HEK293 (cell line): ENCODE data around the gene SLC6A1.

Experiments
- CTCF ChIA-PET: fragments of 350-600 bp; formaldehyde crosslinking; extraction: SDS; loops from one replicate; lab custom pipeline; 2021; ENCODE audit warnings: antibody characterized with exemption; lab: Yijun Ruan, JAX
- POLR2A ChIA-PET: fragments of 300-600 bp; formaldehyde crosslinking; extraction: SDS; loops from one replicate; lab custom pipeline; 2020; ENCODE audit warnings: antibody characterized with exemption, inconsistent platforms; lab: Yijun Ruan, JAX
- H3K27ac ChIP-seq: fragments of 200-500 bp; sonication (Bioruptor generic); 2 replicates; pipeline ENCODE4 v1.5.1; 2014; ENCODE audit warnings: low read depth, low read length, control low read depth, inconsistent platforms; ENCODE audit errors: extremely low read depth
- H3K36me3 ChIP-seq, 2 experiments: fragments of 200-500 bp in 1 of 2; sonication (Bioruptor generic) in 1 of 2; 1 replicate in 1 of 2; 2 replicates in 1 of 2; pipeline ENCODE4 v1.5.1; 2014 to 2017; ENCODE audit warnings: inconsistent platforms in 2 of 2, low read length in 2 of 2; ENCODE audit not compliant: control insufficient read depth in 2 of 2, insufficient read depth in 1 of 2
- H3K4me1 ChIP-seq: fragments of 200-500 bp; sonication (Bioruptor generic); 2 replicates; pipeline ENCODE4 v1.5.1; 2014; ENCODE audit warnings: mild to moderate bottlenecking, low read length, inconsistent platforms; ENCODE audit not compliant: control insufficient read depth, insufficient read depth
- H3K4me3 ChIP-seq: 2 replicates; pipeline ENCODE4 v1.5.1; 2011; ENCODE audit warnings: low read depth, mild to moderate bottlenecking, control low read depth, low read length, moderate library complexity
- H3K9me3 ChIP-seq: fragments of 200-500 bp; sonication (Bioruptor generic); 2 replicates; pipeline ENCODE4 v1.5.1; 2014; ENCODE audit warnings: low read depth, low read length, inconsistent platforms; ENCODE audit not compliant: control insufficient read depth, insufficient read depth
- KLF10 ChIP-seq: fragments of 450-650 bp; IDR thresholded peaks from 2 replicates; pipeline ENCODE4 v1.5.1; 2018; ENCODE audit warnings: missing biosample characterization, mild to moderate bottlenecking, missing genetic modification characterization
- KLF9 ChIP-seq: fragments of 450-650 bp; formaldehyde crosslinking; IDR thresholded peaks from 2 replicates; pipeline ENCODE4 v1.5.1; 2016; ENCODE audit warnings: missing biosample characterization, missing genetic modification characterization, low read depth
- PRDM2 ChIP-seq: fragments of 450-650 bp; formaldehyde crosslinking; IDR thresholded peaks from 2 replicates; pipeline ENCODE4 v1.5.1; 2016; ENCODE audit warnings: missing biosample characterization, missing genetic modification characterization, borderline replicate concordance
- ZBTB26 ChIP-seq: fragments of 450-650 bp; formaldehyde crosslinking; optimal IDR thresholded peaks from 2 replicates; pipeline ENCODE3; 2016; ENCODE audit warnings: missing biosample characterization, mild to moderate bottlenecking, missing genetic modification characterization
- ZBTB7A ChIP-seq: fragments of 450-650 bp; formaldehyde crosslinking; IDR thresholded peaks from 2 replicates; pipeline ENCODE4 v1.5.1; 2016; ENCODE audit warnings: low read depth, missing biosample characterization, missing genetic modification characterization
- ZNF202 ChIP-seq: fragments of 450-650 bp; formaldehyde crosslinking; IDR thresholded peaks from 2 replicates; pipeline ENCODE4 v1.5.1; 2016; ENCODE audit warnings: missing biosample characterization, missing genetic modification characterization, borderline replicate concordance
- ZNF280C ChIP-seq: fragments of 450-650 bp; formaldehyde crosslinking; IDR thresholded peaks from 2 replicates; pipeline ENCODE4 v1.5.1; 2016; ENCODE audit warnings: missing biosample characterization, missing genetic modification characterization
- ZNF433 ChIP-seq: fragments of 450-650 bp; formaldehyde crosslinking; IDR thresholded peaks from 2 replicates; pipeline ENCODE4 v1.5.1; 2016; ENCODE audit warnings: missing biosample characterization, missing genetic modification characterization, low read depth
- ZNF488 ChIP-seq: fragments of 450-650 bp; formaldehyde crosslinking; IDR thresholded peaks from 2 replicates; pipeline ENCODE4 v1.5.1; 2016; ENCODE audit warnings: missing biosample characterization, missing genetic modification characterization
- ZNF513 ChIP-seq: fragments of 450-650 bp; IDR thresholded peaks from 2 replicates; pipeline ENCODE4 v1.5.1; 2018; ENCODE audit warnings: missing biosample characterization, missing genetic modification characterization
- ZNF518A ChIP-seq: fragments of 450-650 bp; formaldehyde crosslinking; conservative IDR thresholded peaks from 2 replicates; pipeline ENCODE4 v1.5.1; 2016; ENCODE audit warnings: low read depth, missing biosample characterization, missing genetic modification characterization
- ZNF561 ChIP-seq: fragments of 450-650 bp; IDR thresholded peaks from 2 replicates; pipeline ENCODE4 v1.5.1; 2018; ENCODE audit warnings: missing biosample characterization, missing genetic modification characterization, borderline replicate concordance
- ZNF791 ChIP-seq: fragments of 450-650 bp; formaldehyde crosslinking; IDR thresholded peaks from 2 replicates; pipeline ENCODE4 v1.5.1; 2016; ENCODE audit warnings: missing biosample characterization, missing genetic modification characterization
- ZNF843 ChIP-seq: fragments of 450-650 bp; formaldehyde crosslinking; IDR thresholded peaks from 2 replicates; pipeline ENCODE4 v1.5.1; 2016; ENCODE audit warnings: missing biosample characterization, missing genetic modification characterization
- ZSCAN5A ChIP-seq: fragments of 450-650 bp; formaldehyde crosslinking; IDR thresholded peaks from 2 replicates; pipeline ENCODE4 v1.5.1; 2016; ENCODE audit warnings: missing biosample characterization, missing genetic modification characterization

The SLC6A1 gene

GRCh38 chr3:11001658-11002021 lies 9.1 kb downstream of the SLC6A1 start:
- H3K4me3 ChIP-seq, result no peak overlapping the region
- CTCF ChIA-PET, result interaction anchor here (1.6 to 1.8 kb wide), 2 partner anchors 19 to 58 kb away, joined by 4 to 9 read pairs; no protein-coding TSS in a partner anchor
- POLR2A ChIA-PET, result no interaction called here
- H3K36me3 ChIP-seq, result no peaks in the 10 kb centered on the region
- no peaks in the 10 kb centered on the region for H3K4me1 ChIP-seq
- no peaks in the 10 kb centered on the region for H3K9me3 ChIP-seq
- H3K27ac ChIP-seq, result no peak overlapping the region
- TF ChIP-seq ZNF561 (tag by site-specific recombination), result no peak
- no peak for TF ChIP-seq ZNF202 (tag by site-specific recombination)
- no peak for TF ChIP-seq ZNF280C
- TF ChIP-seq ZSCAN5A, result no peak
- TF ChIP-seq ZBTB7A (tag by site-specific recombination), result no peak
- no peak for TF ChIP-seq ZBTB26
- TF ChIP-seq ZNF513, result no peak
- no peak for TF ChIP-seq PRDM2
- no peak for TF ChIP-seq KLF10 (tag by site-specific recombination)
- TF ChIP-seq ZNF488 (tag by site-specific recombination), result no peak
- TF ChIP-seq ZNF433 (tag by site-specific recombination), result no peak
- no peak for TF ChIP-seq KLF9 (tag by site-specific recombination)
- TF ChIP-seq ZNF518A (tag by site-specific recombination), result no peak
- no peak for TF ChIP-seq ZNF791 (tag by site-specific recombination)
- TF ChIP-seq ZNF843 (tag by site-specific recombination), result no peak
- TF ChIP-seq, all 188 proteins: peak for 0
